K562 (cell line): ENCODE results near the gene DLX2. TPM values are rescaled to one million over a fixed set of nuclear protein-coding genes. Genes with fewer than 3 reads are reported as not detected.

Source experiments
- ARNT ChIP-seq, 2 experiments: fragments of 450-650 bp; IDR thresholded peaks; 2 replicates each; pipeline ENCODE4 v1.6.1; 2016; ENCODE audit warnings: mild to moderate bottlenecking in 1 of 2
- BACH1 ChIP-seq: fragments of 200-800 bp; sonication (Bioruptor generic); IDR thresholded peaks from 2 replicates; pipeline ENCODE4 v1.6.1; 2016; ENCODE audit warnings: missing genetic modification characterization, missing compliant biosample characterization
- EZH2 ChIP-seq: IDR thresholded peaks from 2 replicates; pipeline ENCODE4 v1.6.1; 2012; ENCODE audit warnings: low read depth, mild to moderate bottlenecking, inconsistent platforms, low read length, borderline replicate concordance
- PML ChIP-seq: IDR thresholded peaks from 2 replicates; pipeline ENCODE4 v1.6.1; 2012; ENCODE audit warnings: low read length, inconsistent platforms
- POLR3A ChIP-seq: IDR thresholded peaks from 2 replicates; pipeline ENCODE4 v1.6.1; 2011; ENCODE audit warnings: borderline replicate concordance, mild to moderate bottlenecking, moderate library complexity; ENCODE audit not compliant: insufficient read length, insufficient read depth; ENCODE audit errors: extremely low read depth
- RBBP5 ChIP-seq: fragments of 200-600 bp; sonication (generic); IDR thresholded peaks from 2 replicates; pipeline ENCODE4 v1.6.1; 2012; ENCODE audit warnings: borderline replicate concordance, mild to moderate bottlenecking, low read length, control low read depth, inconsistent platforms; ENCODE audit not compliant: insufficient read depth, poor library complexity, severe bottlenecking
- TRIM28 ChIP-seq: fragments of 450-650 bp; IDR thresholded peaks from 2 replicates; pipeline ENCODE4 v1.6.1; 2017
- WHSC1 ChIP-seq: IDR thresholded peaks from one replicate; pipeline ENCODE4 v1.6.1; 2012; ENCODE audit warnings: low read length, control low read depth, inconsistent platforms
- ZNF146 ChIP-seq: IDR thresholded peaks from one replicate; pipeline ENCODE4 v1.6.1; 2018; ENCODE audit warnings: missing compliant biosample characterization; ENCODE audit not compliant: unreplicated experiment
- ZZZ3 ChIP-seq: fragments of 450-650 bp; IDR thresholded peaks from 2 replicates; pipeline ENCODE4 v1.6.1; 2016; ENCODE audit warnings: antibody characterized with exemption, mild to moderate bottlenecking, moderate library complexity
- polyA plus RNA-seq, 8 experiments: library from polyadenylated mRNA; depleted of rRNA in 4 of 8; stranded (reverse) in 5 of 8; unstranded in 3 of 8; fragments of >200 nt; fragmentation: Nextera tagmentation in 2 of 8; fragmentation: Illumina TruSeq in 1 of 8; extraction: Ambion mirVana in 2 of 8; extraction: Trizol in 1 of 8; gene quantifications; 2 replicates each; pipeline versions ENCODE4 v1.2.1 to v1.2.3, GENCODE V29; 2011 to 2014; ENCODE audit warnings: inconsistent platforms in 1 of 8, missing spikeins in 1 of 8
- total RNA-seq, 7 experiments: library from RNA; depleted of rRNA in 6 of 7; stranded (reverse); fragments of >200 nt in 6 of 7; fragmentation: Illumina TruSeq in 2 of 7; extraction: Trizol in 2 of 7; gene quantifications; 2 replicates each; pipeline versions ENCODE4 v1.2.1 to v1.2.3, GENCODE V29; 2011 to 2021; ENCODE audit warnings: low replicate concordance in 1 of 7
- TF ChIP-seq, protein P1 (sequence below): fragments of 250-450 bp; sonication (Bioruptor Pico); IDR thresholded peaks from 2 replicates; pipeline ENCODE4 v1.8.0; 2021; ENCODE audit warnings: moderate library complexity, mild to moderate bottlenecking, inconsistent platforms
- TF ChIP-seq, protein P2 (sequence below): fragments of 250-450 bp; sonication (Bioruptor Pico); IDR thresholded peaks from 2 replicates; pipeline ENCODE4 v1.4.0; 2020

DLX2 gene
- total and polyA plus RNA-seq, 9 of the 15 experiments (the other 6 are each of a cell fraction or from before 2014, with no cell fraction given) = 0.14 to 4.3 (median 0.86) TPM

DNA sequence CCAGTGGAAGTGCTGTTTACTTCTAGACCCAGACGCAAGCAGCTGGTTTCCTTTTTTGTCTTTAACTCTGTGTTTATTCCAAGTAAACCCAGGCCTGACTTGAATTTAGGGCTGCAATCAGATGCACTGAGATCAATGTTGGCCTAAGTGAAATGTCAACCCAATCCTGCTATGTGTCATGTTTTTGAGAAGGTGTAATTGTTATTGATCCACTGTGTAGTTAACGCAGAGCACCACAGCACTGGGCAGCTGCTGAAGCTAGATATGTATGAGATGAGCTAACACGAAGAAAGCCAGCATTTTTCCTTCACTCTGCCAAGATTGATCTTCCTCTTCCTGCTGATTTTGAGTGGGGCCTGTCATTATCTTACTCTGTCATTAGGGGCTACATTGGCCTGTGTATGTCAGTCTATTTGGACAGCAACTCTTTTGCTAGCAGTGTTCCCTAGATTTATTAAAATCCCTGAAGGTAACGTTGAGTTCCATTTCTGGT lies 36.3 kb downstream of the DLX2 start (continued):
- no peak for TF ChIP-seq WHSC1
- TF ChIP-seq, protein P1, sequence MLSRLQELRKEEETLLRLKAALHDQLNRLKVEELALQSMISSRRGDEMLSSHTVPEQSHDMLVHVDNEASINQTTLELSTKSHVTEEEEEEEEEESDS (CRISPR knock-in tag) = no peak
- no peak for TF ChIP-seq POLR3A
- TF ChIP-seq ZNF146 = no peak
- TF ChIP-seq PML = no peak
- TF ChIP-seq RBBP5 = no peak
- TF ChIP-seq EZH2 = no peak
- TF ChIP-seq, protein P2, sequence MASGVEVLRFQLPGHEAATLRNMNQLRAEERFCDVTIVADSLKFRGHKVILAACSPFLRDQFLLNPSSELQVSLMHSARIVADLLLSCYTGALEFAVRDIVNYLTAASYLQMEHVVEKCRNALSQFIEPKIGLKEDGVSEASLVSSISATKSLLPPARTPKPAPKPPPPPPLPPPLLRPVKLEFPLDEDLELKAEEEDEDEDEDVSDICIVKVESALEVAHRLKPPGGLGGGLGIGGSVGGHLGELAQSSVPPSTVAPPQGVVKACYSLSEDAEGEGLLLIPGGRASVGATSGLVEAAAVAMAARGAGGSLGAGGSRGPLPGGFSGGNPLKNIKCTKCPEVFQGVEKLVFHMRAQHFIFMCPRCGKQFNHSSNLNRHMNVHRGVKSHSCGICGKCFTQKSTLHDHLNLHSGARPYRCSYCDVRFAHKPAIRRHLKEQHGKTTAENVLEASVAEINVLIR = no peak
- TF ChIP-seq ARNT (IDR thresholded peaks at IDR 0.05) = no peak
- no peak for TF ChIP-seq TRIM28
- peak; percentile 26; the same call in 1 of the 2 replicates for TF ChIP-seq BACH1 (tag)
- no peak for TF ChIP-seq ZZZ3
